HepG2 (cell line): ENCODE data around the gene PRM2. TPM values are rescaled to one million over a fixed set of nuclear protein-coding genes. Genes with fewer than 3 reads are reported as not detected.
A peak's percentile ranks its signal among the peaks of the same experiment; 100 is the strongest.

Source experiments
- ATM ChIP-seq: fragments of 450-650 bp; IDR thresholded peaks from 2 replicates; pipeline ENCODE4 v1.7.1; 2017; ENCODE audit warnings: mild to moderate bottlenecking, borderline replicate concordance
- ELF4 ChIP-seq: sonication (generic); formaldehyde crosslinking; IDR thresholded peaks from 2 replicates; pipeline ENCODE4 v1.5.0; 2020; ENCODE audit warnings: missing genetic modification reagents, mild to moderate bottlenecking, moderate library complexity, borderline replicate concordance
- JUNB ChIP-seq: sonication (generic); formaldehyde crosslinking; IDR thresholded peaks from 2 replicates; pipeline ENCODE4 v1.8.0; 2022; ENCODE audit warnings: missing genetic modification reagents, mild to moderate bottlenecking, borderline replicate concordance
- MED8 ChIP-seq: sonication (generic); formaldehyde crosslinking; IDR thresholded peaks from 2 replicates; pipeline ENCODE4 v1.8.1; 2023; ENCODE audit warnings: mild to moderate bottlenecking, missing genetic modification reagents; ENCODE audit not compliant: insufficient replicate concordance
- ONECUT2 ChIP-seq: sonication (generic); formaldehyde crosslinking; IDR thresholded peaks from 2 replicates; pipeline ENCODE4 v1.4.0; 2020; ENCODE audit warnings: missing genetic modification reagents
- RBAK ChIP-seq: sonication (generic); formaldehyde crosslinking; IDR thresholded peaks from 2 replicates; pipeline ENCODE4 v1.5.1; 2020; ENCODE audit warnings: mild to moderate bottlenecking, missing genetic modification reagents
- RFX3 ChIP-seq: IDR thresholded peaks from 2 replicates; pipeline ENCODE4 v1.6.1; 2016; ENCODE audit warnings: missing biosample characterization, missing genetic modification reagents
- RNF2 ChIP-seq: fragments of 450-650 bp; conservative IDR thresholded peaks from 2 replicates; pipeline ENCODE4 v1.6.1; 2016; ENCODE audit warnings: low read depth
- SP2 ChIP-seq: sonication (generic); formaldehyde crosslinking; IDR thresholded peaks from 2 replicates; pipeline ENCODE4 v1.5.1; 2020; ENCODE audit warnings: mild to moderate bottlenecking, missing genetic modification reagents
- TBL1XR1 ChIP-seq: fragments of 150-350 bp; IDR thresholded peaks from 2 replicates; pipeline ENCODE4 v1.6.1; 2014; ENCODE audit warnings: borderline replicate concordance, low read length; ENCODE audit not compliant: partially characterized antibody
- YEATS2 ChIP-seq: sonication (generic); formaldehyde crosslinking; IDR thresholded peaks from 2 replicates; pipeline ENCODE4 v1.4.0; 2020; ENCODE audit warnings: missing genetic modification reagents, borderline replicate concordance
- ZBTB7A ChIP-seq: sonication (generic); formaldehyde crosslinking; IDR thresholded peaks from 2 replicates; pipeline ENCODE4 v1.8.0; 2022; ENCODE audit warnings: mild to moderate bottlenecking, missing genetic modification reagents
- ZNF20 ChIP-seq: sonication (generic); formaldehyde crosslinking; IDR thresholded peaks from 2 replicates; pipeline ENCODE4 v1.4.0; 2020; ENCODE audit warnings: mild to moderate bottlenecking, moderate library complexity, missing genetic modification reagents
- ZNF205 ChIP-seq: IDR thresholded peaks from 2 replicates; pipeline ENCODE4 v1.6.1; 2018; ENCODE audit warnings: missing biosample characterization, missing genetic modification reagents
- ZNF317 ChIP-seq: sonication (generic); formaldehyde crosslinking; IDR thresholded peaks from 2 replicates; pipeline ENCODE4 v1.5.0; 2020; ENCODE audit warnings: mild to moderate bottlenecking, missing genetic modification reagents
- ZNF329 ChIP-seq: sonication (generic); formaldehyde crosslinking; IDR thresholded peaks from 2 replicates; pipeline ENCODE4 v1.9.0; 2021; ENCODE audit warnings: low read depth, mild to moderate bottlenecking, missing genetic modification reagents
- ZNF432 ChIP-seq: sonication (generic); formaldehyde crosslinking; IDR thresholded peaks from 2 replicates; pipeline ENCODE4 v1.5.0; 2020; ENCODE audit warnings: missing genetic modification reagents, mild to moderate bottlenecking, borderline replicate concordance
- ZNF713 ChIP-seq: sonication (generic); formaldehyde crosslinking; IDR thresholded peaks from 2 replicates; pipeline ENCODE4 v1.4.0; 2020; ENCODE audit warnings: mild to moderate bottlenecking, missing genetic modification reagents
- ZNF720 ChIP-seq: sonication (generic); formaldehyde crosslinking; IDR thresholded peaks from 2 replicates; pipeline ENCODE4 v1.4.0; 2020; ENCODE audit warnings: missing genetic modification reagents
- polyA plus RNA-seq, 8 experiments: library from polyadenylated mRNA; depleted of rRNA in 3 of 8; stranded (reverse) in 7 of 8; unstranded in 1 of 8; fragments of >200 nt; fragmentation: Illumina TruSeq in 4 of 8; extraction: Trizol in 4 of 8; gene quantifications; 2 replicates each; pipeline versions ENCODE4 v1.2.1 to v1.2.3, GENCODE V29; 2011 to 2016; ENCODE audit warnings: low read depth in 4 of 8, missing spikeins in 1 of 8, mixed read lengths in 1 of 8; ENCODE audit not compliant: insufficient read depth in 1 of 8
- total RNA-seq, 5 experiments: library from RNA; depleted of rRNA; stranded (reverse); fragments of >200 nt; fragmentation: Illumina TruSeq; extraction: Trizol; gene quantifications; 2 replicates each; pipeline ENCODE4 v1.2.3, GENCODE V29; 2016; ENCODE audit warnings: low read depth in 1 of 5
- TF ChIP-seq, protein P1 (sequence below): sonication (generic); formaldehyde crosslinking; IDR thresholded peaks from 2 replicates; pipeline ENCODE4 v1.5.1; 2020; ENCODE audit warnings: missing genetic modification reagents, mild to moderate bottlenecking, borderline replicate concordance
- TF ChIP-seq, protein P2 (sequence below): sonication (generic); formaldehyde crosslinking; IDR thresholded peaks from 2 replicates; pipeline ENCODE4 v1.5.1; 2020; ENCODE audit warnings: missing genetic modification reagents, mild to moderate bottlenecking, borderline replicate concordance
- TF ChIP-seq, protein P3 (sequence below): sonication (generic); formaldehyde crosslinking; conservative IDR thresholded peaks from 2 replicates; pipeline ENCODE4 v1.4.0; 2020; ENCODE audit warnings: missing genetic modification reagents

Gene PRM2
- total and polyA plus RNA-seq, 2 of the 13 experiments (the other 11 are each of a cell fraction or from before 2014, with no cell fraction given) = 0.54 TPM; not detected in 1

DNA sequence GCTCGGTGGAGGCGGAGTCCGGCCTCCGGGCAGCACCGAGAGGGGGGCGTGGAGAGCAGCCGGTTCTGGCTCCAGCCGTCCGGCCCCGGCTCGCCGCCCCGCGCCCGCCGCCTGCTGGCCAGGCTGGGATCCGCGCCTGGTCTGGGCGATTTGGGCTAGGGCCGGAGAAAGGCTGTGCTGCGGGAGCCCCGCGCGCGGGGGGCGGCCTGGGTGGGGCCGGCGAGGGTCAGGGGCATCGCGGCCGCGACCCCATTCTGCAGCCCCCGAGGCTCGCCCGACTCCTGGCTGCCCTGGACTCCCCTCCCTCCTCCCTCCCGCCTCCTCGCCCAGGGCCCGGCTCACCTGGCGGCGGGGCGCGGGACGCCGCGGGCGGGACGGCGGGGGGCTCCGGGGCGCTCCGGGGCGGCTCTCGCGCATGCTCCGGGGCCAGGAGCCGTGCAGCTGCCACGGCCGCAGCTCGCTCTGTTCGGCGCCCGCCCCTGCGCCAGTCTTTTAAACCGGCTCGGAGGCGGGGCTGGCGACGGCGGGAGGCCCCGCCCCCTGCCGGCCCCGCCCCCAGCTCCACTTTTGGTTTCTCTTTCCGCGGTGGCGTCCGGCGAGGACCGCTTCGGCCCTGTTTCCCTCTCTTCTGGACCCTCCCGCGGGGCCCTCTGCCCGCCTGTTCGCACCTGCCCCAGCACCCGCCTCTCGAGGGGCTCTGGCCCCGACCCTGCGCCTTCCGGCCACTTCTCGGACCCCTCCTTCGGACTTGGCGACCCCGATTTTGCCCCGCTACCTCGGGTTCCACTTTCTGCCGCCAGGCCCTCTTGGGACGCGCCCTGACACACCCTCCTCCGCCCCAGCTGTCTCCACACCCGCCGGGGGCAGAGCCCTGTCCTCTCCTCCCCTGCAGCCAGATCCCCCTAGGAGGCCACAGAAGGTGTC is 20.3 kb downstream of the PRM2 start, which contains the start of gene SOCS1 (continued):
- TF ChIP-seq YEATS2 (no peak; the same call in 1 of the 2 replicates), JUNB (CRISPR knock-in tag) (peak; percentile 76; the same call in 1 of the 2 replicates), ZNF432 (CRISPR knock-in tag) (no peak), ZNF713 (0 out of 2 replicates have a peak, but pooled peaks have one; percentile 24), RNF2 (no peak), TBL1XR1 (peak; percentile 53), ZNF720 (CRISPR knock-in tag) (no peak), ATM (no peak), ELF4 (CRISPR knock-in tag) (peak; percentile 88; the same call in 1 of the 2 replicates), MED8 (peak; percentile 61), ZNF317 (CRISPR knock-in tag) (peak; percentile 71; the same call in 1 of the 2 replicates), ZNF205 (CRISPR knock-in tag) (peak; percentile 65), ZNF20 (CRISPR knock-in tag) (peak; percentile 44), SP2 (CRISPR knock-in tag) (peak; percentile 60; the same call in 1 of the 2 replicates), ZNF329 (CRISPR knock-in tag) (peak; percentile 72; the same call in 1 of the 2 replicates), RFX3 (CRISPR knock-in tag) (no peak), RBAK (CRISPR knock-in tag) (no peak), ZBTB7A (CRISPR knock-in tag) (0 out of 2 replicates have a peak, but pooled peaks have one; percentile 87), ONECUT2 (0 out of 2 replicates have a peak, but pooled peaks have one; percentile 22)
- TF ChIP-seq, protein P1, sequence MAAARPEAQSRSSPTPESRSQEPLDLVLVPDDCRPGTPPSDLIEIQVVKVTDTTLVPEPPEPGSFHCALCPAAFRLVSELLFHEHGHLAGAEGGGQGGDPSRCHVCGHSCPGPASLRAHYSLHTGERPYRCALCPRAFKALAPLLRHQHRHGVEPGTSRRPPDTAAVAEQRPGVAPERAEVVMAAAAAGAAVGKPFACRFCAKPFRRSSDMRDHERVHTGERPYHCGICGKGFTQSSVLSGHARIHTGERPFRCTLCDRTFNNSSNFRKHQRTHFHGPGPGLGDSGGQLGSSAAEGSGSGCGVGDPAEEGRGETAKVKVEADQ (CRISPR knock-in tag) = no peak
- TF ChIP-seq, protein P2, sequence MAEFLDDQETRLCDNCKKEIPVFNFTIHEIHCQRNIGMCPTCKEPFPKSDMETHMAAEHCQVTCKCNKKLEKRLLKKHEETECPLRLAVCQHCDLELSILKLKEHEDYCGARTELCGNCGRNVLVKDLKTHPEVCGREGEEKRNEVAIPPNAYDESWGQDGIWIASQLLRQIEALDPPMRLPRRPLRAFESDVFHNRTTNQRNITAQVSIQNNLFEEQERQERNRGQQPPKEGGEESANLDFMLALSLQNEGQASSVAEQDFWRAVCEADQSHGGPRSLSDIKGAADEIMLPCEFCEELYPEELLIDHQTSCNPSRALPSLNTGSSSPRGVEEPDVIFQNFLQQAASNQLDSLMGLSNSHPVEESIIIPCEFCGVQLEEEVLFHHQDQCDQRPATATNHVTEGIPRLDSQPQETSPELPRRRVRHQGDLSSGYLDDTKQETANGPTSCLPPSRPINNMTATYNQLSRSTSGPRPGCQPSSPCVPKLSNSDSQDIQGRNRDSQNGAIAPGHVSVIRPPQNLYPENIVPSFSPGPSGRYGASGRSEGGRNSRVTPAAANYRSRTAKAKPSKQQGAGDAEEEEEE (CRISPR knock-in tag) = no peak
- TF ChIP-seq, protein P3, sequence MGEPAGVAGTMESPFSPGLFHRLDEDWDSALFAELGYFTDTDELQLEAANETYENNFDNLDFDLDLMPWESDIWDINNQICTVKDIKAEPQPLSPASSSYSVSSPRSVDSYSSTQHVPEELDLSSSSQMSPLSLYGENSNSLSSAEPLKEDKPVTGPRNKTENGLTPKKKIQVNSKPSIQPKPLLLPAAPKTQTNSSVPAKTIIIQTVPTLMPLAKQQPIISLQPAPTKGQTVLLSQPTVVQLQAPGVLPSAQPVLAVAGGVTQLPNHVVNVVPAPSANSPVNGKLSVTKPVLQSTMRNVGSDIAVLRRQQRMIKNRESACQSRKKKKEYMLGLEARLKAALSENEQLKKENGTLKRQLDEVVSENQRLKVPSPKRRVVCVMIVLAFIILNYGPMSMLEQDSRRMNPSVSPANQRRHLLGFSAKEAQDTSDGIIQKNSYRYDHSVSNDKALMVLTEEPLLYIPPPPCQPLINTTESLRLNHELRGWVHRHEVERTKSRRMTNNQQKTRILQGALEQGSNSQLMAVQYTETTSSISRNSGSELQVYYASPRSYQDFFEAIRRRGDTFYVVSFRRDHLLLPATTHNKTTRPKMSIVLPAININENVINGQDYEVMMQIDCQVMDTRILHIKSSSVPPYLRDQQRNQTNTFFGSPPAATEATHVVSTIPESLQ (CRISPR knock-in tag) = no peak
